Natural killer cell (primary cell): ENCODE data around the gene UQCC5. TPM values are rescaled to one million over a fixed set of nuclear protein-coding genes. Genes with fewer than 3 reads are reported as not detected.
A peak's percentile ranks its signal among the peaks of the same experiment; 100 is the strongest.

Experiments
- ATAC-seq, 3 donors: fragments of 150-1000 bp in 2 of 3; fragments of 200-7000 bp in 1 of 3; cut with Tn5 transposase; 1 replicate in 1 of 3; 2 replicates in 2 of 3; pipeline ENCODE4 v1.10.0; 2021; ENCODE audit warnings: mild to moderate bottlenecking in 2 of 3, moderate library complexity in 2 of 3
- DNase-seq, 2 donors: peaks; one replicate each; pipeline versions ENCODE4 v3.0.0 to v3.0.0-alpha.2; 2013 to 2021; ENCODE audit warnings: mixed read lengths in 1 of 2
- H3K27ac ChIP-seq: one replicate; pipeline ENCODE4 v1.5.1; 2013; ENCODE audit warnings: mild to moderate bottlenecking, low read length
- H3K27me3 ChIP-seq: one replicate; pipeline ENCODE4 v1.6.1; 2013; ENCODE audit warnings: low read length; ENCODE audit not compliant: control insufficient read depth, insufficient read depth
- H3K36me3 ChIP-seq: one replicate; pipeline ENCODE4 v1.6.1; 2013; ENCODE audit warnings: low read length; ENCODE audit not compliant: control insufficient read depth, insufficient read depth
- H3K4me1 ChIP-seq: one replicate; pipeline ENCODE4 v1.6.1; 2013; ENCODE audit warnings: low read length; ENCODE audit not compliant: control insufficient read depth, insufficient read depth
- H3K4me3 ChIP-seq: one replicate; pipeline ENCODE4 v1.5.1; 2013; ENCODE audit warnings: low read length
- H3K9me3 ChIP-seq: one replicate; pipeline ENCODE4 v1.6.1; 2013; ENCODE audit warnings: low read length; ENCODE audit not compliant: control insufficient read depth, insufficient read depth
- H3K27ac Mint-ChIP-seq, 2 donors: one replicate each; pipeline ENCODE4 v1.8.0; 2022; ENCODE audit warnings: mild to moderate bottlenecking in 2 of 2, mixed read lengths in 2 of 2, moderate library complexity in 1 of 2
- H3K27me3 Mint-ChIP-seq, 2 donors: one replicate each; pipeline ENCODE4 v1.8.0; 2022; ENCODE audit warnings: low read depth in 2 of 2, mixed read lengths in 2 of 2
- H3K36me3 Mint-ChIP-seq: one replicate; pipeline ENCODE4 v1.8.0; 2022; ENCODE audit warnings: mixed read lengths
- H3K4me1 Mint-ChIP-seq, 2 donors: one replicate each; pipeline ENCODE4 v1.8.0; 2022; ENCODE audit warnings: mixed read lengths in 2 of 2
- H3K4me3 Mint-ChIP-seq: one replicate; pipeline ENCODE4 v1.8.0; 2022; ENCODE audit warnings: mild to moderate bottlenecking, moderate library complexity, mixed read lengths
- H3K9me3 Mint-ChIP-seq, 2 donors: one replicate each; pipeline ENCODE4 v1.8.0; 2022; ENCODE audit warnings: mixed read lengths in 2 of 2
- WGBS: methylation state at CpG from one replicate; pipeline ENCODE4 v1.1.7; 2013; ENCODE audit warnings: missing lambda C conversion rate; ENCODE audit not compliant: insufficient coverage; 5-methylcytosine and 5-hydroxymethylcytosine counted together
- intact Hi-C: fragments of 100-400 bp; cut with micrococcal nuclease; formaldehyde crosslinking; loops from one replicate; pipeline ENCODE4 v1.14.2; 2022
- total RNA-seq, 4 donors: library from RNA; stranded (reverse); fragments of 120-200 nt in 1 of 4; gene quantifications; one replicate each; pipeline versions ENCODE4 v1.2.3 to v1.2.4, GENCODE V29; 2013 to 2022
- TF ChIP-seq, protein P1 (sequence below): fragments of 200-600 bp; IDR thresholded peaks from one replicate; pipeline ENCODE4 v1.8.0; 2022; ENCODE audit warnings: antibody characterized with exemption

UQCC5 gene
- total RNA-seq, 3 donors from 2014 or later (not counting 1 experiment from before 2014, with no cell fraction given) = 4.1 to 9.5 (median 7.3) TPM

DNA sequence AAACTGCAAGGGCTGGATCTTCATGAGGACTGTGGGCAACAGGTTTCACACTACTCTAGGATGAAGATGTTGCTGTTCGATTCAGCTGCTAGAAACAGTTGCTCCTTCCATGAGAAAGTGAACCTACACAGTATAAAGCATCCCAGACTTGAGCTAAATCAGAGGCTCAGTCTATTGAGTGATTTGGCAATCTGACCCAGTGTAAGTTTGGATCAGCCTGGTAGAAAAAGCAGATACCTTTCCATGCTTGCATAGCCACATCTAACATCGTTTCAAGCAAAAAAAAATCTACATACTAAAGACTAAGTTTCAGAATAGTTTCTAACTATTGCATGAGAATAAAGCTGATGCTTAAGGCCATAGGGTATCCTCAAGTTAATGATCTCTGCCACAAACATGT, 4.6 kb downstream of the UQCC5 start:
- Histone ChIP-seq H3K27ac (no peak overlapping the region), H3K4me3 (no peak overlapping the region), H3K27me3 (no peaks in the 10 kb centered on the region), H3K4me1 (peaks cover 27% of the 10 kb centered on the region), H3K9me3 (no peaks in the 10 kb centered on the region), H3K36me3 (peaks cover 10% of the 10 kb centered on the region)
- TF ChIP-seq, protein P1, sequence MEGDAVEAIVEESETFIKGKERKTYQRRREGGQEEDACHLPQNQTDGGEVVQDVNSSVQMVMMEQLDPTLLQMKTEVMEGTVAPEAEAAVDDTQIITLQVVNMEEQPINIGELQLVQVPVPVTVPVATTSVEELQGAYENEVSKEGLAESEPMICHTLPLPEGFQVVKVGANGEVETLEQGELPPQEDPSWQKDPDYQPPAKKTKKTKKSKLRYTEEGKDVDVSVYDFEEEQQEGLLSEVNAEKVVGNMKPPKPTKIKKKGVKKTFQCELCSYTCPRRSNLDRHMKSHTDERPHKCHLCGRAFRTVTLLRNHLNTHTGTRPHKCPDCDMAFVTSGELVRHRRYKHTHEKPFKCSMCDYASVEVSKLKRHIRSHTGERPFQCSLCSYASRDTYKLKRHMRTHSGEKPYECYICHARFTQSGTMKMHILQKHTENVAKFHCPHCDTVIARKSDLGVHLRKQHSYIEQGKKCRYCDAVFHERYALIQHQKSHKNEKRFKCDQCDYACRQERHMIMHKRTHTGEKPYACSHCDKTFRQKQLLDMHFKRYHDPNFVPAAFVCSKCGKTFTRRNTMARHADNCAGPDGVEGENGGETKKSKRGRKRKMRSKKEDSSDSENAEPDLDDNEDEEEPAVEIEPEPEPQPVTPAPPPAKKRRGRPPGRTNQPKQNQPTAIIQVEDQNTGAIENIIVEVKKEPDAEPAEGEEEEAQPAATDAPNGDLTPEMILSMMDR = no peak
- Mint-ChIP-seq H3K27ac (no peak overlapping the region), H3K36me3 (no peaks in the 10 kb centered on the region), H3K4me1 (peaks cover 34 to 35% of the 10 kb centered on the region in 2 donors), H3K4me3 (no peak overlapping the region), H3K9me3 (no peaks in the 10 kb centered on the region), H3K27me3 (no peaks in the 10 kb centered on the region)
- intact Hi-C loops = no loop called here
- DNase-seq = no peak
- 100% methylated on average over 2 of the region's 2 CpGs for WGBS
- ATAC-seq = no peak

DNA sequence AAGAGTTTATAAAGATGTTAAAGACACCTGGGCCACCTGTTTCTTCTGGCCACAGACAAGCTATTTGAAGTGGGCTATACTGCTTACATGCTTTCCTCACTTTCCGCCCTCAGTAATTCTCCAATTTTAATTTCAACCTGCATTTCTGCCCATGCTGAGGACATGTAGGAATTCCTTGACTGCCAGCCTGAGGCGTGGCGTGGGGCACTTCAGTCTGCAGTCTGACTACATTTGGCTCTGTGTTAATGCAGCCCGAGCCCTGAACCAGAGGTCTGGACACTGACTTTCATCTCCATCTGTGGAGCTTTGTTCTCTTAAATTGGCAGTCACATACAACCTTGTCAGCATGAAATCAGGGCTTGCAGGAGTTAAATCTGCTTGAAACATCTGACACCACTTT, 8.5 kb downstream of the UQCC5 start:
- no peaks in the 10 kb centered on the region for H3K27me3 Mint-ChIP-seq
- no peak overlapping the region for H3K4me3 Mint-ChIP-seq
- peak overlapping the region in 1 of 2 donors; percentile 58 for H3K27ac Mint-ChIP-seq
- H3K27me3 ChIP-seq = no peaks in the 10 kb centered on the region
- no peaks in the 10 kb centered on the region for H3K4me1 Mint-ChIP-seq
- no peaks in the 10 kb centered on the region for H3K9me3 ChIP-seq
- ATAC-seq = no peak
- DNase-seq = no peak
- H3K27ac ChIP-seq = no peak overlapping the region
- intact Hi-C loops = no loop called here
- over 99% methylated on average over 4 of the region's 4 CpGs for WGBS
- peaks cover 34% of the 10 kb centered on the region for H3K36me3 ChIP-seq
- H3K36me3 Mint-ChIP-seq = no peaks in the 10 kb centered on the region
- TF ChIP-seq, protein P1 = no peak
- no peaks in the 10 kb centered on the region for H3K9me3 Mint-ChIP-seq
- H3K4me3 ChIP-seq = no peak overlapping the region
- H3K4me1 ChIP-seq = no peaks in the 10 kb centered on the region

DNA sequence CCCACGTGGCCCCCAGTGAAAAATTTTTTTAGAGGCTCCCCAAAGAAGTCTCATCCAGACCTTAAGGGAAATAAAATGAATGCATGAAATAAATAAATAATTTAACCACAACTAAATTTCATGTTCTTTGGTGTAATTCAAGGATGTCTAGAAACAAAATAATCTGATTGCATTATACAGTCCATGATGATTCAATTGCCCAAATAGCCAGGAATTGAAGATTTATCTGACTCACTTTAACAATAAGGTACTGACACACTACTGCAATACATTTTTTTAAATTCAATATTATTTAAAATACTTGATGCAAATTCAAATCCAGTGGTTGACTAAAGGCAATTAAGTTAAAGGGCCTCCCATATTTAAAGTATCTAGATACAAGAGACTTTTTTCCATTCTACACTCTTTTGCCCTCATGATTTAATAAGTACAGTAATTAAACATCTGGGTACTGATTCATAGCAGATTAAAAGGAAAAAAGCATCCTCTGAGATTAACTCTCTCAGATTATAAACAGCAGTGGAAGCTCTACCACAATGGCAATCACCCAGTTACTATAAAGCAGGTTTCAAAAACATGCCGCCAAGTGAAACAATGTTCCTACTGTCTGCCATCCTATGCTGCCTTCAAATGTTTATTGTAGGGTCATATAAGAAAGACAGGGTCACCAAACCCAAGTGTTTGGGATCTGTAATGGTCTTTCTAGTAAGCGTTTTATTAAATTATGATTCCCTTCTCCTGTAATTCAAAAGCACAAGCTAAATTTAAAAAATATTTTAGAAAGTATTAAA, 9.9 kb downstream of the UQCC5 start:
- Histone ChIP-seq H3K27ac (no peak overlapping the region), H3K4me3 (no peak overlapping the region), H3K27me3 (no peaks in the 10 kb centered on the region), H3K9me3 (no peaks in the 10 kb centered on the region), H3K4me1 (no peaks in the 10 kb centered on the region), H3K36me3 (peaks cover 42% of the 10 kb centered on the region)
- intact Hi-C loops = no loop called here
- H3K27me3 Mint-ChIP-seq = no peaks in the 10 kb centered on the region
- DNase-seq = no peak
- ATAC-seq = no peak
- no peak overlapping the region for H3K4me3 Mint-ChIP-seq
- no peaks in the 10 kb centered on the region for H3K4me1 Mint-ChIP-seq
- WGBS = 100% methylated on average over 1 of the region's 3 CpGs
- H3K36me3 Mint-ChIP-seq = no peaks in the 10 kb centered on the region
- H3K27ac Mint-ChIP-seq = no peak overlapping the region
- TF ChIP-seq, protein P1 = no peak
- H3K9me3 Mint-ChIP-seq = no peaks in the 10 kb centered on the region

DNA sequence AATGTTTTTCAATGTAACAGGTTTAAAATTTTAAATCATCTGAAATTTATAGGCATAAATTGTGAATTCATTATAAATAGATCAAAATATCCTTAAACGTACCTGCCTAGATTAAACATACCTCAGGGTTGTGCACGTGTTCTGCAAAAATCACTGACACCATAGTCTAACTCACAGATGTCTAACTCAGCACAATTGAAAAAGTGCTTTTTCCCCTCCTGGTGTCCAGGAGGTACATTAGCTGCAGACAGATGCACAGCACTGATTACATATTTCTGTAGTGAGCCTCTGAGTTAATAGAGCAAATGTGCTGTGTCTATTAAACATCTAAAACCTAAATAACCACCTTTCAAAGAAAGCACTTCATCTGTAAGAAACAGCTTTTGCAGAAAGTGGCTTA, 10.7 kb downstream of the UQCC5 start:
- intact Hi-C loops = no loop called here
- no peak overlapping the region for H3K27ac Mint-ChIP-seq

More for the DNA sequence above, 10.7 kb downstream of the UQCC5 start:
- Mint-ChIP-seq H3K4me1 (no peaks in the 10 kb centered on the region), H3K27me3 (no peaks in the 10 kb centered on the region), H3K9me3 (no peaks in the 10 kb centered on the region), H3K4me3 (no peak overlapping the region), H3K36me3 (no peaks in the 10 kb centered on the region)
- H3K4me3 ChIP-seq = no peak overlapping the region
- peaks cover 46% of the 10 kb centered on the region for H3K36me3 ChIP-seq
- no peaks in the 10 kb centered on the region for H3K9me3 ChIP-seq
- no peak for ATAC-seq
- TF ChIP-seq, protein P1 = no peak
- WGBS = 77% methylated on average over 2 of the region's 2 CpGs
- DNase-seq = no peak
- no peak overlapping the region for H3K27ac ChIP-seq
- H3K4me1 ChIP-seq = no peaks in the 10 kb centered on the region
- no peaks in the 10 kb centered on the region for H3K27me3 ChIP-seq
